CD4-positive, alpha-beta T cell treated with Interleukin-6 at 100 ng/mL for 8 hours (primary cell): Measurements from ENCODE around the gene CFL2.

ENCODE experiments used
- DNase-seq: peaks from one replicate; pipeline ENCODE4 v3.0.0-alpha.2; 2020; ENCODE audit warnings: mixed read lengths, low spot score

The CFL2 gene

GRCh38 chr14:34676516-34677211 lies 37.7 kb downstream of the CFL2 start:
- no peak for DNase-seq

- no peak for DNase-seq
These were observed 40.7 kb downstream of the CFL2 start for GRCh38 chr14:34673702-34674101.

- no peak for DNase-seq
These were observed 42.7 kb downstream of the CFL2 start for GRCh38 chr14:34671716-34672115.

- DNase-seq, result no peak
These were observed 46.3 kb downstream of the CFL2 start for GRCh38 chr14:34668111-34668510.

GRCh38 chr14:34667007-34667406 lies 47.4 kb downstream of the CFL2 start:
- DNase-seq, result no peak

GRCh38 chr14:34665785-34666435 lies 48.5 kb downstream of the CFL2 start:
- DNase-seq, result peak; percentile 68

- DNase-seq, result no peak
These were observed 51.8 kb downstream of the CFL2 start for GRCh38 chr14:34662561-34663088.

- DNase-seq, result no peak
These were observed 53.6 kb downstream of the CFL2 start for GRCh38 chr14:34660796-34661195.
